ENCODE measurements around the gene PLIN5. TPM values are rescaled to one million over a fixed set of nuclear protein-coding genes. Genes with fewer than 3 reads are reported as not detected.

Gene PLIN5
- total RNA-seq, 1 donor from 2014 or later, result 7.5 TPM

DNA sequence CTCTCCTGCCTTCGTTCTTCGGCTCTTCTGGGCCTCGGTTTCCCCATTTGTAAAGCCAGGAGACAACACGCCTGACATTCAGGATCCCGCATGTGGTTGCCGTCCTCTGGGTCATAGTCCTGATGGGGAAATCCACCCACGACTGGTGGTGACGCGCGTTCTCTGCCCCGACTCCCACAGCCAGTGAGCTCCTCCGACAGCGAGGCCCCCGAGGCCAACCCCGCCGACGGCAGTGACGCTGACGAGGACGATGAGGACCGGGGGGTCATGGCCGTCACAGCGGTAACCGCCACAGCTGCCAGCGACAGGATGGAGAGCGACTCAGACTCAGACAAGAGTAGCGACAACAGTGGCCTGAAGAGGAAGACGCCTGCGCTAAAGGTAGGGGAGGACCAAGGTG, 46.5 kb downstream of the PLIN5 start:
- DNase-seq, result no peak

DNA sequence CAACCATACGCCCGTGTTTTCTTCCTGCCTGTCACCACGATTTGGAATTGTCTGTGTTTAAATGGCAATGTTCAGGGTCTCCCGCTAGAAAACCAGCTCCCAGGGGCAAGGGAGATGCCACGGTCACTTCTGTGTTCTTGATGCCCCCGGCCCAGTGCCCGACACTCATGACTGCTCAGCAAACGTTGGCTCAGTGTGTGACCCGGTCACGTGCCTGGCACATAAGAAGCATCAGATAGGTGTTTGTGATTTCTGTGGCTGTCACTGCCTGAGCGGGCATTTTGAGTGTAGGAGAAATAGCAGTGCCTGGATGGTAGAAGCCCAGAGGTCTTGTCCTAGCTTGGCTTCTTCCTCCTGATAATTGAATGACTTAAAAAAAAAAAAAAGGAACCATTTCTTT, 47.5 kb downstream of the PLIN5 start:
- no peak for DNase-seq

DNA sequence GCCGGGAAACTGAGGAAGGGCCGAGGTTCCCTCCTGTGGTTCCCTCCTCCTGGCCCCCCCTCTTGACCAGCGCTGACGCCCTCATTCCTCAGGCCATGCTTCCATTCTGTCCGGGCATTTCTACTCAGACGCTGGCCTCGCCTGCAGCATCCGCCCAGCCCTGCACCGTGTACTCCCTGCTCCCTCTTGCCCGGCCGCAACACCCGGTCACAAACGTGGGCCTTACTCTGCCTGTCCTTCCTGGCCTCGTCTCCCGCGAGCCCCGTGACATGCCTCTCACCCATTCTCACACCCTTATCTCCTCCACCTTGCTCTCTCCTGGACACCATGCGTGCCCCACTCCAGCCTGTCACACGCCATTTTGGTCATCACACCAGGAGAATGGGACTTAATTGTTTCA, 51.6 kb downstream of the PLIN5 start:
- DNase-seq, result no peak

DNA sequence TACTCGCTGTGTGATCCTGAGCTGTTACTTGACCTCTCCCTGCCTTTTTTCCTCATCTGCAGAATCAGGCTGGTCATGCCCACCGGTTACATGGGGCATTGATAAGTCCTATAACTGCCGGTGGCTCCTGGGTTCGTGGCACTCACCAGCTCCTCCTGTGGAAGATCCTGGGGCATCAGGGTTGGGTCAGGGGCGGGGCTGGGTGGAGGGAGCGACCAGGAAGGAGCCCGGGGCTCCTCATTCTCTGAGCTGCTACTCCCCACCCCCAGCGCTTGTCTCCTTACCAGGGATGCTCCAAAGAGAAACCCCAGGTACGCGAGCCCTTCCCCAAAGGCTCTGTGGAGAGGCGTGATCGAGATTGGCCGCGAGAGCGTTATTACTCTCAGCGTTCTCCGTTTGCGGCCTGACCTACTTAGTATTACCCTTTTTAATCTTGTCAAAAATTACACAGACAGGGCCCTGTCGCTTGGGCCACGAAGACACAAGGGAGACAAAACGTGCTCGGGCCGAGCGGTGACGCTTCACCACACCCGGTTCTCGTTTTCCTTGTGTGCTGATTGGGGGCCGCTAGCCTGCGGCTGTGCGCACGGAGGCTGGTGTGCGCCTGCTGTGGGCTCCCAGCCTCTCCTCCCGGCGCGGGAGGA, 52.2 kb downstream of the PLIN5 start:
- DNase-seq, result no peak

DNA sequence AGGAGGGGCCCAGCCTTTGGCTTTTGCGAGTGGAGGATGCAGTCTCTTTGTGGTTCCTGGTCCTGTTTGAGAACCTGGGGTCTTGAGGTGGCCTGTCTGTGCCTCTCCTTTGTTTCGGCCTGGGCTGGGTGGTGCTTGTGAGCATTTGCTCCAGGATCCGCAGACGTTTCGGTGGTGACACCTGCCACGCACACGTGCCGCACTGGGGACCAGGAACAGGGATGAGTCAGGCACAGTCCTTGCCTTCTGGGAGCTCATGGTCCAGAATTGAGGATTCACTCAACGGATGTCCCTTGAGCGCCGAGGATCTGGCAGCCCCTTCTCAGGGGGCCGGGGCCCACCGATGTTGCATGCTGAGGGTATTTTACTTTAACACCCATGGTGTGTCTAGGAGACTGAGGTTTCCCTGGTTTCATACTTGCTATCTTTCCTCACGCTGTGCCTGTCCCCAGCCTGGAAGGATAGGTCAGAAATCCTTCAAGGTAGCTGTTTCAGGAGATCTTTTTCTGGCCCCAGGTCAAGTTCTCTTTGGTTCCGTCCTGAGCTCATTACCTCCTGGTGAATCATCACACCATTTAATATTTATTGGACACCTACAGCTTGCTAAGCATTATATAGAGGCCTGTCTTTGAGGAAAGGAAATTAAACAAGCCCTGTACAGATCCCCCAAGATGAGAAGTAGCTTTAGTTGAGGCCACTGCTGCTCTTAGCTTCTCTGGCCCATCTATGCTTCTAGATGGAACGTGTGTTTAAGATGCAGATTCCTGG, 57.8 kb downstream of the PLIN5 start:
- DNase-seq, result no peak

DNA sequence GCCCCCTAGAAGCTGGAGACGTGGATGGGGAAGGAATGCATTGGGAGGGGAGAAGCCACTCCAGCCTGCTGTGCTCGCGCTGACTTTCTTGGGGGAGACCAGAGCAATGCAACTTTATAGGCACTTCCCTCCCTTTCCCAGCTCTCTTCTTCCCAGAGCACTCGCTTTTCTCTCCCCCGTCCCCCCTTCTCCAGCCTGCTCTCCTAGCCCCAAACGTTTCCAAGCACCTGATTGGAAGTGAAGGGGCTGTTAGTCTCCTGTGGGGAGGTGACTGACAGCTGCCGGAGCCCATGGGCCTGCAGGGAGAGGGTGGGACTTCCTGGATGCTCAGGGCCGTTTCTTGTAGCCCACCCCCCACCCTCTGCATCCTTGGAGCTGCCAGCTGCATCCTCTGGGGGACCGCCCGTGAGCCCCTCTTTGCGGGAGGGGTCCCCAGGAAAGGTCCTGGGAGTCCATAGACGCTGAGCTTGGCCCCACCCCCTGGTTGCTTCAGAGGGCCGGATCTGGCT, 60.5 kb downstream of the PLIN5 start:
- DNase-seq, result peak; percentile 52

DNA sequence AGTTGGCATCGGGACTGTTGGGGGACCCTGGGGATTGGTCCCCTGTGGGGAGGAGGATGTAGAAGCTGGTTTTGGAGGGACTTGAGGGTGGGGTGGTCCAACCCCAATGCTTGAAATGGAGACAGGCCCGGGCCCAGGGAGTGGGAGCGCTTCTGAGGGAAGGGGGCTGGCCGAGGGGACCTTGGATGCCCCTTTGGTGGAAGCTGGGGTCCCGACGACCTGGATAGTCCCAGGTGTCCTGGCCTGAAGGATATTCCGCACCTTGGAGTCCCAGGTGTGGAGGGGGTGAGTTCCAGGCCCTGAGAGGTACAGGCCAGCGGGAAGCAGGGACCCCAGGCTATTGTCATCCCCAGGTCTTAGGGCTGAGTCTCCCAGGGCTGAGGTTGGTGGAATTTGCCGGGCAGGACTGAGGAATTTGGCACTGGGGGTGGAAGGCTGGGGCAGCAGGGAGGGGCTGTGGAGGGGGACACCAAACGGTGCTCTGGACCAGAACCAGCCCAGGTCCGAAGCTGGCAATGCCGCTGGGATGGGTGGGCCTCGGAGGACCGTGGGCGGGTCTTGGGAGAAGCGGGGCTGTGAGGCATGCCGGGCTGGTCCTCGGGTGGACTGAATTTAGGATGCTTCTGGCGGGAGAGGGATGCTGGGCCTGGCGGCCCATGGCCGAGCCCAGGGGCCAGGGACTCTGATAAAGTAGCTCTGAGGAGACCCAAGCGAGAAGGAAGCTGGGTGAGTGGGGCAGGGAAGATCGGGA, 61.1 kb downstream of the PLIN5 start:
- no peak for DNase-seq

DNA sequence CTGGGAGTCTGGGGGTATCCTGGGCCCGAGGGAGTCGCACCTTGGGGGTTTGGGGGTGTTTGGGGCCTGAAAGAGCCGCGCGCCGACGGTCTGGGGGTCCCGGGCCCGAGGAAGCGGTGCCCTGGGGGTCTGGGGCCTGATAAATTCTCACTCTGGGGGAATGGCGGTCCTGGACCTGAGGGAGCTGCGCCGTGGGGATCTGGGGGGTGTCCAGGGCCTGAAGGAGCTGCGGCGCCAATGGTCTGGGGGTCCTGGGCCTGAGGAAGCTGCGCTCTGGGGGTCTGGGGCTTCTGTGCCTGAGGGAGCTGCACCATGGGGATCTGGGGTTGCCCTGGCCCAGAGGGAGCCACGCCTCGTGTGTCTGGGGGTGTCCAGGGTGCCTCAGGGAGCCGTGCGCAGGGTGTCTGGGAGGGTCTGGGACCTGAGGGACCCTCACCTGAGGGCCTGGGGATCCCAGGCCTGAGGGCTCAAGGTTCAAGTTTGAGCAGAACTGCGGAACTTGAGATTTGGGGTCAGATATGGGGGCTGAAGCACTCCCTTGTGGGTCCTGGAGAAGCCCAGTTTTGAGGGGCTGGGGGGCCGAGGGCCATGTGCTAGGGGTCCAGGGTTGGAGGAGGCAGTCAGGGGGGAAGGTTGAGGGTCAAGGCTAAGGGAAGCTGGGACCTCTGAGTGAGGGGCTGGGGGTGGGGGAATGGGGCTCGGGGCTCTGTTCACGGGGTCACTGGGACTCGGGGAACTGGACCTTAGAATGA, 61.8 kb downstream of the PLIN5 start:
- no peak for DNase-seq

Other genes starting within 250 kb of the PLIN5 start
- 0.49 TPM for gene TMIGD2, start 232.8 kb downstream of the PLIN5 start, total RNA-seq
- gene FSD1, start 230.6 kb downstream of the PLIN5 start, total RNA-seq, result 0.59 TPM
- gene STAP2, start 196.4 kb downstream of the PLIN5 start, total RNA-seq, result 25.5 TPM
- gene MPND, start 191.7 kb downstream of the PLIN5 start, total RNA-seq, result 5.8 TPM
- gene SH3GL1, start 134.7 kb downstream of the PLIN5 start, total RNA-seq, result 24.7 TPM
- gene CHAF1A, start 132.6 kb downstream of the PLIN5 start, total RNA-seq, result 9.5 TPM
- 49.7 TPM for gene UBXN6, start 77.4 kb downstream of the PLIN5 start, total RNA-seq
- 28.7 TPM for gene HDGFL2, start 62.9 kb downstream of the PLIN5 start, total RNA-seq
- 25.7 TPM for gene PLIN4, start 16.7 kb downstream of the PLIN5 start, total RNA-seq
- 0.79 TPM for gene LRG1, start 4.8 kb upstream of the PLIN5 start, total RNA-seq
- 5.0 TPM for gene SEMA6B, start 24.5 kb upstream of the PLIN5 start, total RNA-seq
- gene TNFAIP8L1, start 104.3 kb upstream of the PLIN5 start, total RNA-seq, result 5.0 TPM
- 46.6 TPM for gene MYDGF, start 135.1 kb upstream of the PLIN5 start, total RNA-seq
- 15.6 TPM for gene DPP9, start 188.6 kb upstream of the PLIN5 start, total RNA-seq